GDM1 (cell line): Measurements from ENCODE around the gene SPINK14.
A peak's percentile ranks its signal among the peaks of the same experiment; 100 is the strongest.

Experiments
- DNase-seq: peaks from one replicate; lab custom pipeline; 2025; lab: John Stamatoyannopoulos, UW

SPINK14 gene, protein sequence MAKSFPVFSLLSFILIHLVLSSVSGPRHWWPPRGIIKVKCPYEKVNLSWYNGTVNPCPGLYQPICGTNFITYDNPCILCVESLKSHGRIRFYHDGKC

DNA sequence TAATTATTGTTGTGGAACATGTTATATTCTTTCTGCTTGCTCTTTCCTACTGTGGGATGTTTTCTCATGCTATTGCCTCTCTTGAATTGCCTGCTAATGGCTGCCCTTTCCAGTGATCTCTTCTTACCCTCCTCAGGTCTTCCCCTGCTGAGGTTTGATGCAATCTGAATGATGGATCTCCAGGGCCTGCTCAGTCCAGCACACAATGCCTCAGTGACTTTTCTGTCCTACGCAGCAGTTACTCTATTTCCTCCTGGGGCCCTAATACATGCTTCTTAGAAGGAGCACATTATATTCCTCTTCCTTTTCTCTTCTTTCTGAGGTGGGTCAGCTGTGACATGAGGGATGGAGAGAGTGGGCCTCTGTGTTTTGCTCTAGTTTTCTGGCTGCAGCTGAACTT lies at the start of gene SPINK14:
SPINK14 (plus strand) TSS at position 301 of the 400 bp plus-strand sequence. CDS start 1,187 bp downstream, outside the sequence.
- DNase-seq: no peak

DNA sequence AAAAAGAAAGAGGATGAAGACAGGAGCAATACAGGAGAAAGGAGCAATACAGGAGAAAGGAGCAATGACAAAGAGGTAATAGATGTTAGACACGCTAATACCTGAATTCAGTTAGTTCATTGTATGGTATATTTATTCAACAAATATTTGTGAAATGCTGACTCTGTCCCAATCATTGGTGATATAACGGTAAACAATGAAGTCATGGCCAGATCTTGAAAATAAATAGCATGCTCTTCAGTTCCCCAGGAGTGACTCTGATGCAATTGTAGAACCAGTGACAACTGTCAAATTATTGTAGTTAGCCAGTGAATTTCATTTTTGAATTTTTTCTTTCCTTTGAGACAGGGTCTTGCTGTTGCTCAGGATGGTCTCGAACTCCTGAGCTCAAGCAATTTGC lies 48.0 kb upstream of the SPINK14 start:
- DNase-seq: no peak

DNA sequence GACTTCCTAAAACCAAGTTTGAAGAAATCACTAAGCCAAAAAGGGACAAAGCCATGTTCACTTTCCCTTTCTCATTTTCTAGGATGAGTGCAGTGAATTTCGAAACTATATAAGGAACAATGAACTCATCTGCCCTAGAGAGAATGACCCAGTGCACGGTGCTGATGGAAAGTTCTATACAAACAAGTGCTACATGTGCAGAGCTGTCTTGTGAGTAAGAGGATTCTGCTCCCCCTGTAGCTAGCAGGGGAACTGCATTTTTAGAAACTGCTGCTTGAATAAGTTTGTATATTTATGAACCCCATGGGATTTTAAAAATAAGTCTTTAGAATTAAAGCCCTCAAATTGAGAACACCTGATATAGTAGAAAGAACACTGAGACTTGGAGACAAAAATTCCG lies 42.7 kb upstream of the SPINK14 start:
- DNase-seq: no peak

DNA sequence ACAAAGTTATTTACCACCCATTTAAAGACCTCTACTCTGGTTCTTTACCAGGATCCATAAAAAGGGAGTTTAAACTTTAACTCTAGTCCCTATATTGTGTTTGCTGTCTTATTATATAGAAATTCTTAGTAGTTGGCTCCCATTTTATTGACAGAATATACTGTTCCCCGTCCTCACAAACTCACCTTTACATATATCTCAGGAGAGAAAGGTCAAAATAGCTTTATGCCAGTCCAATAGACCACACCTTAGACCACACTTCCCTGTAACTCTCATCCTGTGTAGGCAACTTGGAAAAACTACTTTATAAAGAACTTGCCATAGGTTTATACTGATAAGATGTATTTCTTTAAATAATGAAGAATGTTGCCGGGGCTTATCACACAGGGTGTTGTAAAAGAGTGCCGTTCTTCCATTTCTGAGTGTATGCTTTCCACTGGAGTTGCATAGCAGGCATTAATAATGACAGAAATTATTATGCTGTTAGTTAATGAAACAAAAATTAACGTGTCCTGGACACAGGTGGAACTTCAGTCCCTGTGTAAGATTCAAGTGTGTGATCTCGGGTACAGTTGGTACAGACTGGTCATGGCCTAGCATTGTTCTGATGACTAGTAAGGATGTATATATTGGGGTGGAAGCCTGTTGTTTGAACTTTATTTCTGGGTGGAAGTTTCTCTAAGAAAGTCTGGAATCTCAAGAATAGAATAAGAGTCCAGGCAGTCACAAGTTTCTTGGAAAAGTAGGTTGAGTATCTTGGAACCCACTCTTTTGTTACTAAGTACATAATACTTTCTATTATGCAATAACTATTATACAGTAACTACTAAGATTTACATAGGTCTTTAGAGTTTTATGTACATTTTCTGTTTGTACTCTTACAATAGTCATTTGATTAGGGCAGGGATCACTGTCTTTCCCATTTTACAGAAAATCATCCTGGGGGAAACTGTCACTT lies 33.0 kb upstream of the SPINK14 start:
- no peak for DNase-seq

DNA sequence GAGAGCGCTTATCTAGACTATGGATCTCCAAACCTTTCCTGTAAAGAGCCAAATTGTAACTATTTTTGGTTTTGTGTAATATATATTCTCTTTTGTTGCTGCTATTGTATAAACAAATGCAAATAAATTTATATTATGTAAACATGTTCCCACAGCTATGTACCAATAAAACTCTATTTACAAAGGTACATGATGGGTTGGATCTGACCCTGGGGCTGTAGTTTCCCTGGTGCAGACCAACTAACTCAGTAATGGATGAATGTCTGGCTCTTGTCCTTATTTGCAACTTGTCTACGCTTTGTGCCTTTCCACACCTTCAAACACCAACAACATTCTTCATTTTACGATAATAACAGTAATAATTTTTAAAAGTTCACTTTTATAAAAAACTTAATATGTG lies 27.5 kb upstream of the SPINK14 start:
- no peak for DNase-seq

DNA sequence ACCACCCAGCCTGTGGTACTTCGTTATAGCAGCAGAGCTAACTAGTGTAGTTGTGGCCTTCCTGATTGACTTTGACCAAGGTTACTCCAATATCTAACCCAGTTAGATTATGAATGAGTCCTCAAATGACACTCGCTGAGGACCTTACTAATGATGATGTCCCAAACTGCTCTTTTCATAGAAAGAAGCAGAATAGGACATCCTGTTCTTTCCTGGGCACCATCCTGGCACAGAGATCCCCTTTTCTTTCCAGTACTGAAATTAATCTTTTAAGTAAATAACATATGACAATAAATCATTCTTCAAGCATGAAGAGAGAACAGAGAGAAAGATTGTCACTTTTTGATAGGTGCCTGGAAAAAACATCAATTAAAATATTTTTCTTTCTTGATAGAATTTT lies 26.7 kb upstream of the SPINK14 start:
- no peak for DNase-seq

DNA sequence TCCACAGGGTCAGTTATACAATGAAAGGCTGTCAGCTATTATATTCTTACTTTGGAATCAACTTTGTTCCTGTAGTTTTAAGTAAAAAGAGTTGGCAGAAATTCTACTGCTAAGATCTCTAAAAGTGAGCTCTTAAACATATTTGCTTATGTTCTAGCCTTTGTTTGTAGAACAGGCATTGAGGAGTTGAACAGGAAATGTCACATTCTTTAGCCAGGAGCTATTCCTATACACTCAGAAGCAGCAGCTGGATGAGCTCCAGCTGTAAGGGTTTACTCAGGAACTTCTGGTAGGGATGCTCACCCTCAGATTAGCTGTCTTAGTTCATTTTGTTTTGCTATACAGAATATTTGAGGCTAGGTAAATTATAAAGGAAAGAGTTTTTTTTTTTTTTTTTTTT lies 22.4 kb upstream of the SPINK14 start:
- DNase-seq: no peak

DNA sequence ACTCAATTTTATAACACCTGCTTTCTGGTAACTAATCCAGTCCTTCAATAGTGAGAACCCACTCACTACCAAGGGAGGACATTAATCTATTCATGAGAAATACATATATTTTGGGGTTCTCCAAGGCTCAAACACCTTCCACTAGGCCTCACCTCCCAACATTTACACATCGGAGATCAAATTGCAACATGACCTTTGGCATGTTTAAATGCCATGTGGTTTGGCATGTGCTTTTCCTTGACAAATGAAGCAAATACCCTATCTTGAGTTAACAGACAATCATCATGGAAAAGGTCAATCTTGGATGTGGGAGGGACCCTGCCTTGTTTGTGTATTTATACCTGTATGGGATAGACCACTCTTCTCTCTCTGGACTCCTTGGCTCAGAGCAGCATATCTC lies 21.9 kb upstream of the SPINK14 start:
- no peak for DNase-seq

DNA sequence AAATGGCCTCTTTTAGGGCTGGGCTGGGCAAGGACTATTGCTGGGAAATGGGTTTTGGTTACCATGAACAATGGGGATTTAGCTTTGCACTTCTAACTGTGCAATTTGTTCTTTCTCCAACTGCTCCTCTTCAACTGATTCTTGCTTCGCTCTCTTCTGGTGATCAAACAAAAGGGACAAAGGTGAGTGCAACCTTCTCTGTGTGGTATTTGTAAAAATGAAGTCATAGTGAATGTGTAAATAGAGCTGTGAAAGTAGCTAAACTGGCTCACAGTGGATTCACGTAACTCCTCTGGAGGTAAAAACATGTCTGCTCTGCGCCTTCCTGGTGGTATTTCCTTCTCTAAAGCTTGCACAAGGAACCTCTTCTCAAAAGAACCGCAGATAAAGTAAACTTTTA lies 20.9 kb upstream of the SPINK14 start:
- no peak for DNase-seq

DNA sequence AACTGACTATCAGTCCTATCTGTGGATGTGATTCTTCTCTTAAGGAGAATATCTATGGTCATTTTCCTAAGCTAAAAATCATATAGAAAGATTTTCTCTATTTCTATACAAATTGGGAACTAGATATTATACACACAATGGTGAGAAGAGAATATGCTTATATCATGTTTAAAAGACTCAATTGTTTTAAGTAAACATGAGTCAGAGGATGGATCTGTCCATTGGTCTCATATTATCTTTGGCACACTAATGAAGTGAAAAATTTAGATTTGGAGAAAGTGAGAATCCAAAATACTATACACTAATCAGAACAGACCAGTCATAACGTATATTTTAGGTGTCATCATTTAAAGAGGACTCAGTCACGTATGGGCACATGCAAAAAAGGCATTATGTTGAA lies 16.5 kb upstream of the SPINK14 start:
- DNase-seq: no peak

DNA sequence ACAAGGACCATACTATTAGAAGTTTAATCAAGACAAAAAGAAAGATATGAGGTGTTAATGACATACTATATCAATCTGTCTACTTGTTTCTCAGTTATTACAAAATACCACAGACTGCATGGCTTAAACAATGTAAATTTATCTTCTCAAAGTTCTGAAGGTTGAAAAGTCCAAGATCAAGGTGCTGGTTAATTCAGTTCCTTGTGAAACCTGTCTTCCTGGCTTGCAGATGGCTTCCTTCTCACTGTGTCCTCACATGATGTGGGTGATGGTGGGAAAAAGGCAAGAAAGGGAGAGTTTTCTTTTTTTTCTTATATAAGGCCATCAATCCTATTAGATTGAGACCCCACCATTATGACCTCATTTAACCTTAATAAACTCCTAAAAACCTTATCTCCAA lies 15.6 kb upstream of the SPINK14 start:
- DNase-seq: no peak

DNA sequence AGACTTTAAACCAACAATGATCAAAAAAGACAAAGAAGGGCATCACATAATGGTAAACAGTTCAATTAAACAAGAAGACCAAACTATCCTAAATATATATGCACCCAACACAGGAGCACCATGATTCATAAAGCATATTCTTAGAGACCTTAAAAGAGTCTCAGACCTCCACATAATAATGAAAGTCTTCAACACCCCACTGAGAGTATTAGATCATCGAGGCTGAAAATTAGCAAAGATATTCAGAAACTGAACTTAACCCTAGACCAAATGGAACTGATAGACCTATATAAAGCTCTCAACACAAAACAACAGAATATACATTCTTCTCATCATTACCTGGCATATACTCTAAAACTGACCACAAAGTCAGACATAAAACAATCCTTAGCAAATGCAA lies 11.7 kb upstream of the SPINK14 start:
- no peak for DNase-seq

DNA sequence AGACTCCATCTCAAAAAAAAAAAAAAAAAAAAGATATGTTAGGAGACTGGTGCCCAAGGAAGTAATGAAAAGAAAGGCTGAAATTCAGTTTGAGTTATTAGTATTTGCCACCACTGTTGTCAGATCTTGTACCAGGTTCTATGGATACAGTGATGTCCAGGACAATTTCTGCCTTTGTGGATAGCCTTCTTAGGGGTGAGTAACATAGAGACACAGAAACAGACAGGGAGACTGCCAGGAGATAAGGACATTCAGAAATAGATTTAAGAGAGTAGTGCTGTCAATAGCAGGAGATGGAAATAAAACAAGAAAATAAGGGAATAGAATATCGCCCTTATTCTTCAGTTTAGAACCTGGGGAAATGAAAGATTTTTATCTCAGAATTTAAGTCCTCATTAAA lies 6.3 kb upstream of the SPINK14 start:
- no peak for DNase-seq

DNA sequence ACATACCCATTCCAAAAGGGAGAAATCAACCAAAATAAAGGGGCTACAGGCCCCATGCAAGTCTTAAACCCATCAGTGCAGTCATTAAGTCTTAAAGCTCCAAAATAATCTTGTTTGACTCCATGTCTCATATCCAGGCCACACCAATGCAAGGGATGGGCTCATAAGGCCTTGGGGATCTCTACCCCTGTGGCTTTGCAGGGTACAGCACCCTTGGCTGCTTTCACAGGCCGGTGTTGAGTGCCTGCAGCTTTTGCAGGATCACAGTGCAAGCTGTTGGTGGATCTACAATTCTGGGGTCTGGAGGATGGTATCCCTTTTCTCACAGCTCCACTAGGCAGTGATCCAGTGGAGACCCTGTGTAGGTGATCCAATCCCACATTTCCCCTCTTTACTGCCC lies 5.0 kb upstream of the SPINK14 start:
- no peak for DNase-seq

DNA sequence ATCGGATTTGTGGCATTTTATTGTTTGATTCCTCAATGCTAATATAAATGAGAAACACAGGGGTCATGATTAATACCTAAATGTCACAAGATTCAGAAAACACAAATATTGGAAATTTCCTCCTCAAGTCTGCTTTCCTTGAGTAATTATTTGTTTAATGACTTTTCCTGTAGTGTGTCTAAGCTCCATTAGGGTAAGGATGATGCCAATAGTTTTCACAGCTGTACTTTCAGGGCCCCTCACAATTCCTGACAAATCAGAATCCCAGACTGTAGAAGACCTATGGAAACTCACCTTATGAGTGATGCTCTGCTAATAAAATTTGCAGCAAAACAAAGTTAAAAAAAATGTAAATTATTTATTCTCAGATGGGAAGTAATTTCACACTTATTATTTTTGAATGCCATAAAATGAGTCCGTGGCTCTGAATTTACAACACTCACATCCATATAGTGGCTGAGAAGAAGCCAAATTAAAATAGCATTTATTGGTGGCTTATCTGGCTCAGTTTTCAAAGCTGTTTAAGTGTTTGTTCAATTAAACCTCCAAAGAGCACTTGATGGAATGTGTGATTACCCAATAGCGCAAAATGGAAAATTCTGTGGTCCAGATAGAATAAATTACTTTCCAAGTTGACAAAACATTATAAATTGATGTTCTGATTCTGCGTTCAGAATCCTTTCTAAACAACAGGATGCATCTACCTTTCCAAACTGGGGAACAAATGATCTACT lies 1.6 kb upstream of the SPINK14 start:
- DNase-seq: no peak

DNA sequence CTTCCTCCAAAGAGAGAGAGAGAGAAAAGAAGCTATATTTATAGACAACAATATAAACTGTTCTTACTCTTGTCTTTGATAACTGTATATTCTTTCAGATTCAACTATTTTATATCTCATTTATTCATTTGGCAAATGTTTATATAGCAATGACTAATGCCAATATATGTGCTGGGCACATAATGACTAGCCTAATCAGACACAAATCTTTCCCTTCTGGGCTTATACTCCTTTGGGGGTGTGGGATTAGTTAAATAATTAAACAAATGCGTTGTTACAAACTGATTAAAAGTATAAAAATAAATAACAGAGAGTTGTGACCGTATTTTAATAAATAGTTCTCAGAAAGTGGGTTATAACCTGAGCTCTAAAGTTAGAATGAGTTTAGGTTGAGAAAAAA lies 4.0 kb downstream of the SPINK14 start:
- DNase-seq: no peak

DNA sequence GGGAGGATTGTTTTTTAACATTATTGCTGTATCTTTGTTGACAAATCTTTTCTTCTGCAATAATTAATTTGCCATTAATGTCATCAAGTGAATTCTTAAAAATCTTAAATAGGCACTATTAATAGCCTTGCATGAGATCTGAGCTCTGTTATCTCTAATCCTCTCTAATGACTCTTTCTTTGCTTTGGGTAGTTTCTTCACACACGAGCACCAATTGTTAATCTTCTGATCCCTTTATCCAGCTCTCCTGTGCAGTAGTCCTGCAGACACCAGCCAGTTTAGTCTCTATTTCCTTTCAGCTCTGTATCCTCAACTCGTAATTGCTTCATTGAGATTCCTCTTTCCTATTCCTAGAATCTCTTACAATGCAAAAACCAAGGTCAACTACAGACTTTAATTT lies 8.1 kb downstream of the SPINK14 start:
- no peak for DNase-seq

DNA sequence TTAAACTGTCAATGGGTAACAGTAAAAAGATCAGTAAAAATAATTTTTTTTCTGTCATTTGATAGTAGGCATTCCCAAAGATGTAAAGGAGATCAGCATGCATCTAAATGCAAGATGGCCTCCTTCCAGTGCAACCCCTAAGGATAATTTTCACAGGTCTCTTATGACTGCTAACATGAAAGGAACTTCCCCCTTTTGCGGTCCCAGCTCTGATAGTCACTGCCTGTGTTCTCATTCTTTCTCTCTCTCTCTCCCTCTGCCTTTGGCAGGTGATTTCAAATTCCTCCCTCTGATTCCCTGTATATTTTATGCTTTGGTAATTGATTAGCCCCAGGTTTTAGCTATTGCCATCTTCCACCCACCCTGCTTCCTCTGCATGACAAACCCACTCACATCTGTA lies 8.9 kb downstream of the SPINK14 start:
- DNase-seq: no peak

DNA sequence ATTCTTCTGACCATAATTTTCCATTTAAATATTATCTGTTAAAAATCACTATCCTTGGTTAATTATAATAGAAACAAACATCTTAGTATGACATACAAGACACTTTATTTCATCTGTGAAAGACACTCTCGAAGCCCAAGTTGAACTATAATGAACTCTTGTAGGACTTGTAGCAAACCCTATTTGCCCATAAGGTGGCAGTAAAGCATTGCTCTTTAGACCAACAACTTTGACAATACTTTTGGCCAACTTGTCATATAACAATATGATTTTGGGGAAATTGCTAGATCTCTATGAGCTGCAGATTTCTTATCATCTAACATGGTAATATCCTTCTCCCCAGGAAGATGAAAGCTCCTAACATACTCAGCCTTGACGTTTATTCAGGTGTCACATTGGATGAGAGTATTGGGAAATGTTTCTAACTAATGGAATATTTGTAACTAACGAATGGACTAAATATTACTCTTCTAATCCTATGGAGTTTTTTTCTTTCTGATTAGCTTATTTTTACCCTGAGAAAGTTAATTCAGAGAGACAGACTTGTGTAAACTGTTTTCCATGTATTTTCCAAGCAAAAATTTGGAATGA lies 11.0 kb downstream of the SPINK14 start:
- DNase-seq: peak; percentile 25

DNA sequence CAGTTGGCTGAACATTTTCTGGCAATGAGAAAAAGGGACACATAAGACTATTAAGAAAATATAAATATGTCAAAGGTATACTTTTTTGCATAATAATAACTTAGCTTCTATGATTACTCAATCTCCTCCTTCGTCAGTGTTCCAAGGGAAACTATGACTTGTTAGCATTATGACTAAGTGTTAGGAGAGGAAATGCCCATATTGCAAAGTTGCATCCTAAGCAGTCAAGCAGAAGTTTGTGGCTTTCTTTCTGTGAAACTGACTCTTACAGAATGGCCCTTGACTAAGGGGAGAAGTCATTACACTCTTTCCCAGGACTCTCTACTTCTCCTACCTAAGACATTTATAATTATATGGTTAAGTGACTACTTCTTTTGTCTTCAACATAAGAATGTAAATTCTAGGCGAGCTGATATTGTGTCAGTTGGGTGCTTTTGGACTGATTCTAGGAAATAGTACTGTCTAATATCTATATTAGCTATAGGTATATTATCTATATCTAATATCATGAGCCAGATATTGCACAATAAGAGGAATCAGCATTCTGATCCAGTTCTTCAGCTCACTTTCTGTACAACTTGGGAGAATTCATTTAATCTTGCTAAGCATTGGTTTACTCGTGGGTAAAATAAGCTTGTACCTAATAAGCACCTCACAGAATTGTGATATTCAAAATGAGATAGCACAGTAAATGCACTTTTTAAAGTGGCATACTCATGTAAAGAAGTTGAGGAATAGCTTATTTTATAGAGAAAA lies 18.1 kb downstream of the SPINK14 start:
- DNase-seq: peak; percentile 7

DNA sequence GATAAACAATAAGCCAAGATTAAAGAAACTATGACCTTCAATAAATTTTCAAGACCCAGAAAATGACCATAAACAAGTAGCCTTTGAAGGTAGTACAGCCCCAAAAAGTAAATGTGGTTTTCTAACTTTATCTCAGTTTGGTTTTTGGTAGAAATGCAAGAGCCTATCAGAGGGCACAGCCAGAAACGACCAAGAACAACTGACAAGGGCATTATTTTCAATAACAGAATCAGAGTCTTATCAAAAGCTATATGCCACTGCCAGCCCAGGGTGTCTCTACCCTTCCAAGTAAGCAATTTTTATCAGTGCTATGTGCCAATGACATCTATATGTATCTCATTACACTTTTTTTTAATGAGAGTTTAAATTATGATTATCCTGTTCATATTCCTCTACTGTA lies 22.7 kb downstream of the SPINK14 start:
- no peak for DNase-seq

DNA sequence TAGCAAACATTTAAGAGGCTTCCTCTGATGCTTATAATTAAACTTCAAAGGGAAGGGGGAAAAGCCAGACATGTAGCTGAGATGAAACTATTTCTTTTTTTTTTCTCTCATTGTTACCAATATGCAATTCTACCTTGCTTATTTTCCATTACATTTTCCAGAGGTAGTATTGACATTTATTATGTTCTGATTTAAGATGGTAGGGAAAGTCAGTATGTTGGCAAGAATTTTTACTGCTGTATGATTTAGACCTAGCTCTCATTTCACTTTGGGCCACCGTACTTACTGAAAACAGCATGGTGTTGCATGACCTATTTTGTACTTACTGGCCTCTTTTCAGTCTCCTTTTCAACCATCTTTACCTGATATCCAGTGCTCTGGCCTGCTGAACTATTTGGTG lies 24.9 kb downstream of the SPINK14 start:
- DNase-seq: no peak
